Neural crest cell (in vitro differentiated cells): ENCODE results near the gene CACNA1A. TPM values are rescaled to one million over a fixed set of nuclear protein-coding genes. Genes with fewer than 3 reads are reported as not detected.

Source experiments
- DNase-seq: peaks from one replicate; pipeline ENCODE4 v3.0.0; 2021; ENCODE audit warnings: low read depth, mixed read lengths, low spot score
- H3K27ac Mint-ChIP-seq: one replicate; pipeline ENCODE4 v1.8.0; 2021; ENCODE audit warnings: mild to moderate bottlenecking, mixed read lengths; ENCODE audit not compliant: unreplicated experiment
- H3K27me3 Mint-ChIP-seq: 2 replicates; pipeline ENCODE4 v1.8.0; 2021; ENCODE audit warnings: low read depth, mild to moderate bottlenecking, mixed read lengths
- H3K36me3 Mint-ChIP-seq: 2 replicates; pipeline ENCODE4 v1.8.0; 2021; ENCODE audit warnings: low read depth, mild to moderate bottlenecking, mixed read lengths
- H3K4me1 Mint-ChIP-seq: 2 replicates; pipeline ENCODE4 v1.8.0; 2021; ENCODE audit warnings: mixed read lengths
- H3K4me3 Mint-ChIP-seq: one replicate; pipeline ENCODE4 v1.8.0; 2021; ENCODE audit warnings: mild to moderate bottlenecking, mixed read lengths
- H3K9me3 Mint-ChIP-seq: 2 replicates; pipeline ENCODE4 v1.8.0; 2021; ENCODE audit warnings: mixed read lengths
- total RNA-seq: library from RNA; stranded (reverse); gene quantifications from 2 replicates; pipeline ENCODE4 v1.2.1, GENCODE V29; 2021
- TF ChIP-seq, protein P1 (sequence below): fragments of 200-600 bp; sonication (generic); conservative IDR thresholded peaks from 2 replicates; pipeline ENCODE4 v1.5.0; 2021; ENCODE audit warnings: antibody characterized with exemption, mild to moderate bottlenecking

The CACNA1A gene
- total RNA-seq, 1 donor from 2014 or later = 2.8 TPM

DNA sequence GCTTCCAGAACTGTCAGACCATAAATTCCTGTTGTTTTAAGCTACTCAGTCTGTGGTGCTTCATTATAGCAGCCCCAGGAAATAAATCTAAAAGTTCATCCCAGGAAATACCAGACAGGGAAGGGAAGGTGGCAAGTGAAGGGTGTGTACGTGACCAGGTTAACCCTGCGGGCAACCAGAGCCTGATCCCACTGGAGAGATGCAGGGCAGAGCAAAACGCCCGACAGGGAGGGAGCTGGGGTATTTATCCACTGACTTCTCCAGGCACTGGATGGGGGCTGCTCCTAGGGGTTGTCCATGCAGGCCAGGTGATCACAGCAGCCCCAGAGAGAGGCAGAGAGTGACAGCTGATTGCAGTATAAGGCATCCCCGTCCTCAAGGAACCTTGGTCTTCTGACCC, 150.9 kb downstream of the CACNA1A start:
- Mint-ChIP-seq H3K4me1 (no peaks in the 10 kb centered on the region), H3K36me3 (no peaks in the 10 kb centered on the region), H3K27ac (no peak overlapping the region), H3K9me3 (peaks cover 4% of the 10 kb centered on the region), H3K4me3 (no peak overlapping the region), H3K27me3 (peaks cover 15% of the 10 kb centered on the region)
- TF ChIP-seq, protein P1, sequence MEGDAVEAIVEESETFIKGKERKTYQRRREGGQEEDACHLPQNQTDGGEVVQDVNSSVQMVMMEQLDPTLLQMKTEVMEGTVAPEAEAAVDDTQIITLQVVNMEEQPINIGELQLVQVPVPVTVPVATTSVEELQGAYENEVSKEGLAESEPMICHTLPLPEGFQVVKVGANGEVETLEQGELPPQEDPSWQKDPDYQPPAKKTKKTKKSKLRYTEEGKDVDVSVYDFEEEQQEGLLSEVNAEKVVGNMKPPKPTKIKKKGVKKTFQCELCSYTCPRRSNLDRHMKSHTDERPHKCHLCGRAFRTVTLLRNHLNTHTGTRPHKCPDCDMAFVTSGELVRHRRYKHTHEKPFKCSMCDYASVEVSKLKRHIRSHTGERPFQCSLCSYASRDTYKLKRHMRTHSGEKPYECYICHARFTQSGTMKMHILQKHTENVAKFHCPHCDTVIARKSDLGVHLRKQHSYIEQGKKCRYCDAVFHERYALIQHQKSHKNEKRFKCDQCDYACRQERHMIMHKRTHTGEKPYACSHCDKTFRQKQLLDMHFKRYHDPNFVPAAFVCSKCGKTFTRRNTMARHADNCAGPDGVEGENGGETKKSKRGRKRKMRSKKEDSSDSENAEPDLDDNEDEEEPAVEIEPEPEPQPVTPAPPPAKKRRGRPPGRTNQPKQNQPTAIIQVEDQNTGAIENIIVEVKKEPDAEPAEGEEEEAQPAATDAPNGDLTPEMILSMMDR = no peak
- no peak for DNase-seq

DNA sequence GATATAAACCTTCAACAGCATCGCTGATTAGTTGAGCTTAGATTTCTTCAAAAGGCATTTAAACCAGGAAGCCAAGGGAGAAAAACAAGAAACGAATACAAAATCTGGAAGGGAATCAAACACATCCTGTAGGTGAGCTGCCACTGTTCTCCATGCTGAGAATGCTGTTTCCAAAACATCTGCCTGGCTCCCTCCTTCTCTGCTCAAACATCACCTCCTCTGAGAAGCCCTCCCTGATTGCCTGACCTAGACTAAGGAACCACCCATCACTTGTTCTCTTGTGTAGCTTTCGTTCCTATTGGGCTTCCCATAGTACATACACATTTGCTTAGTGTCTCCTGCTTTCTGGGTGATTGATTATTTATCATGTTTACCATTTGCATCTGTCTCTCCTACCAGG, 152.7 kb downstream of the CACNA1A start:
- Mint-ChIP-seq H3K27me3 (peaks cover 13% of the 10 kb centered on the region), H3K4me3 (no peak overlapping the region), H3K9me3 (no peaks in the 10 kb centered on the region), H3K27ac (no peak overlapping the region), H3K36me3 (no peaks in the 10 kb centered on the region), H3K4me1 (no peaks in the 10 kb centered on the region)
- DNase-seq = no peak
- TF ChIP-seq, protein P1 = no peak

DNA sequence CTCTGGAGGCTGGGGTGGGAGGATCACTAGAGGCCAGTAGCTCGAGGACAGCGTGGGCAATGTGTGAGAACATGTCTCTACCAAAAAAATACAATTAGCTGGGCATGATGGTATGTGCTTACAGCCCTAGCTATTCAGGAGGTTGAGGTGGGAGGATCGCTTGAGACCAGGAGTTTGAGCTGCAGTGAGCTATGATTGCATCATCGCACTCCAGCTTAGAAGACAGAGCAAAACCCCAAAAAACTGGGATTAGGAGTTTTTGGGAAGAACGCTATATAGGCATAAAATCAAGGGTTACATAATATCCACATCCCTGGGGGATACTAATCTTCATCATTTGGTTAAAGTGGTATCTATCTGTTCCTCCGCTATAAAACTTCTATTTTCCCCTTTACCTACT, 155.5 kb downstream of the CACNA1A start:
- Mint-ChIP-seq H3K27ac (no peak overlapping the region), H3K4me1 (no peaks in the 10 kb centered on the region), H3K36me3 (no peaks in the 10 kb centered on the region), H3K9me3 (no peaks in the 10 kb centered on the region), H3K27me3 (peaks cover 14% of the 10 kb centered on the region), H3K4me3 (no peak overlapping the region)
- TF ChIP-seq, protein P1 = no peak
- DNase-seq = no peak

DNA sequence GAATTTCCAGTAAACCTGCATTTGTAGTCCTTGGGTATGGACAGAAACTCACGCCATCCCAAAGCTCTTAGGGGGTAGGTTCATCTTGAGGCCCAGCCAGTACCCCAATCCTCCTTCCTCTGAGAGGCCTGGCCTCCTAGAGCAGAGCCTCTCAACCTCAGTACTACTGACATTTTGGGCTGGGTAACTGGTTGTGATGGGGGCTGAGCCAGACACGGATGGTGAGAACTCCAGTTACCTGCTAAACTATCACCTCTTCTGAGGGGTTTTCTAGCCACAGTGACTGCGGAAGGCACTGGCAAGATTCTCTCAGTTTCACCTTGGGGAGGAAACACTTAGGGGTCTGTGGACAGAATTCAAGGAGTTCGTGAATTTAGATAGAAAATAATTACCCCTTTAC, 156.2 kb downstream of the CACNA1A start:
- H3K36me3 Mint-ChIP-seq = no peaks in the 10 kb centered on the region
- DNase-seq = no peak
- H3K4me3 Mint-ChIP-seq = no peak overlapping the region
- no peaks in the 10 kb centered on the region for H3K4me1 Mint-ChIP-seq
- TF ChIP-seq, protein P1 = no peak
- no peak overlapping the region for H3K27ac Mint-ChIP-seq
- no peaks in the 10 kb centered on the region for H3K9me3 Mint-ChIP-seq
- H3K27me3 Mint-ChIP-seq = peaks cover 13% of the 10 kb centered on the region

DNA sequence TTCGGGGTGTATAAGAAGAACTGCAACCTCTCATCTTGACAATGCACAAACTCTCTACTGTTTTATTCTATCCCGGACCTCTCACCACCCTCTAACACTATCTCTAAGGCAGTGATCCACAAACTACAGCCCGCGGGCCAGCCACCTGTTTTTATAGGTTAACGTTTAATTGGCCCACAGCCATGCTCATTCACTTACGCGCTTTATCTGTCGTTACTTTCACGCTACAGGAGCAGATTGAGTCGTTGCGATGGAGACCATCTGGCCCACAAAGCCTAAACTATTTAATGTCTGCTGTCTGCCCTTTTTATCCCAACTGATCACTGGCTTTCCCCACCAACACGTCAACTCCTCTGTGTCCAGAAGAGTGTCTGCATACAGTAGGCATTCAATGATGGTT, 158.9 kb downstream of the CACNA1A start:
- Mint-ChIP-seq H3K9me3 (no peaks in the 10 kb centered on the region), H3K4me1 (no peaks in the 10 kb centered on the region), H3K27ac (no peak overlapping the region), H3K36me3 (no peaks in the 10 kb centered on the region), H3K27me3 (peaks cover 12% of the 10 kb centered on the region), H3K4me3 (no peak overlapping the region)
- no peak for DNase-seq
- TF ChIP-seq, protein P1 = no peak

DNA sequence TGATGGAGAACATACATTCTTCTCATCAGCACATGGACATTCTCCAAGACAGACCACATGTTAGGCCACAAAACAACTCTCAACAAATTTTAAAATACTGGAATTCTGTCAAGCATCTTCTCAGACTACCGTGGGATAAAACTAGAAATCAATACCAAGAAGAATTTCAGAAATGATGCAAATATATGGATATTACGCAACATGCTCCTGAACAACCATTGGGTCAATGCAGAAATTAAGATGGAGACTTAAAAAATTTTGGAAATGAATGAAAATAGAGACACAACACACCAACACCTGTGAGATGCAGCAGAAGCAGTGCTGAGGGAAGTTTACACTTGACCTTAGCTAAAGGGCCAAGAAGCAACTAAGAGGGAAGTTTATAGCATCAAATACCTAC, 162.8 kb downstream of the CACNA1A start:
- Mint-ChIP-seq H3K4me3 (no peak overlapping the region), H3K27ac (no peak overlapping the region)

More for the DNA sequence above, 162.8 kb downstream of the CACNA1A start:
- Mint-ChIP-seq H3K36me3 (no peaks in the 10 kb centered on the region), H3K27me3 (peaks cover 36% of the 10 kb centered on the region), H3K9me3 (no peaks in the 10 kb centered on the region), H3K4me1 (no peaks in the 10 kb centered on the region)
- no peak for DNase-seq
- TF ChIP-seq, protein P1 = no peak
